H9 (cell line): ENCODE data around the gene SH3BP5L. TPM values are rescaled to one million over a fixed set of nuclear protein-coding genes. Genes with fewer than 3 reads are reported as not detected.

Source experiments
- DNase-seq: peaks from one replicate; pipeline ENCODE4 v3.0.0-alpha.2; 2017
- H2AFZ ChIP-seq: one replicate; pipeline ENCODE4 v1.6.1; 2013; ENCODE audit warnings: mild to moderate bottlenecking, low read length, control low read depth, moderate library complexity
- H2AK5ac ChIP-seq: 2 replicates; pipeline ENCODE4 v1.6.1; 2013; ENCODE audit warnings: low read length, control low read depth, mixed read lengths; ENCODE audit not compliant: insufficient read length
- H2BK120ac ChIP-seq: one replicate; pipeline ENCODE4 v1.6.1; 2013; ENCODE audit warnings: low read depth, mild to moderate bottlenecking, low read length, control low read depth, inconsistent platforms; ENCODE audit not compliant: poor library complexity, severe bottlenecking
- H2BK12ac ChIP-seq: 2 replicates; pipeline ENCODE4 v1.6.1; 2013; ENCODE audit warnings: low read length, control low read depth, mixed read lengths, low read depth; ENCODE audit not compliant: insufficient read length
- H2BK15ac ChIP-seq: 2 replicates; pipeline ENCODE4 v1.6.1; 2013; ENCODE audit warnings: low read depth, low read length, control low read depth
- H2BK20ac ChIP-seq: one replicate; pipeline ENCODE4 v1.6.1; 2013; ENCODE audit warnings: low read depth, mild to moderate bottlenecking, low read length, control low read depth, inconsistent platforms; ENCODE audit not compliant: poor library complexity, severe bottlenecking
- H2BK5ac ChIP-seq: 2 replicates; pipeline ENCODE4 v1.6.1; 2013; ENCODE audit warnings: low read length, control low read depth, mixed read lengths; ENCODE audit not compliant: insufficient read length
- H3K14ac ChIP-seq: 2 replicates; pipeline ENCODE4 v1.6.1; 2013; ENCODE audit warnings: low read length, control low read depth; ENCODE audit not compliant: insufficient read depth
- H3K18ac ChIP-seq: 2 replicates; pipeline ENCODE4 v1.6.1; 2013; ENCODE audit warnings: low read depth, mild to moderate bottlenecking, mixed read lengths, low read length, control low read depth; ENCODE audit not compliant: insufficient read length
- H3K23ac ChIP-seq: 2 replicates; pipeline ENCODE4 v1.6.1; 2013; ENCODE audit warnings: low read length, control low read depth, mixed read lengths, low read depth; ENCODE audit not compliant: insufficient read length
- H3K23me2 ChIP-seq: 2 replicates; pipeline ENCODE4 v1.6.1; 2013; ENCODE audit warnings: low read depth, mild to moderate bottlenecking, mixed read lengths, low read length, control low read depth; ENCODE audit not compliant: insufficient read length, poor library complexity, severe bottlenecking
- H3K27ac ChIP-seq: 2 replicates; pipeline ENCODE4 v1.5.1; 2013; ENCODE audit warnings: low read length, control low read depth, mixed read lengths, low read depth; ENCODE audit not compliant: insufficient read length
- H3K27me3 ChIP-seq: 2 replicates; pipeline ENCODE4 v1.6.1; 2013; ENCODE audit warnings: low read length, control low read depth, inconsistent platforms; ENCODE audit not compliant: insufficient read depth
- H3K4ac ChIP-seq: 2 replicates; pipeline ENCODE4 v1.6.1; 2013; ENCODE audit warnings: low read depth, mild to moderate bottlenecking, control low read depth, inconsistent platforms, low read length, moderate library complexity
- H3K4me1 ChIP-seq: 2 replicates; pipeline ENCODE4 v1.6.1; 2013; ENCODE audit warnings: low read length, control low read depth, inconsistent platforms; ENCODE audit not compliant: insufficient read depth
- H3K4me2 ChIP-seq: 2 replicates; pipeline ENCODE4 v1.6.1; 2013; ENCODE audit warnings: low read length, control low read depth, mixed read lengths; ENCODE audit not compliant: insufficient read length, insufficient read depth
- H3K56ac ChIP-seq: 2 replicates; pipeline ENCODE4 v1.6.1; 2013; ENCODE audit warnings: low read depth, mild to moderate bottlenecking, mixed read lengths, low read length, control low read depth; ENCODE audit not compliant: insufficient read length
- H3K79me1 ChIP-seq: 2 replicates; pipeline ENCODE4 v1.6.1; 2013; ENCODE audit warnings: low read depth, mild to moderate bottlenecking, moderate library complexity, low read length, control low read depth, inconsistent platforms; ENCODE audit not compliant: insufficient read depth, poor library complexity, severe bottlenecking
- H3K79me2 ChIP-seq: 2 replicates; pipeline ENCODE4 v1.6.1; 2013; ENCODE audit warnings: low read length, control low read depth, inconsistent platforms; ENCODE audit not compliant: insufficient read depth
- H3K9ac ChIP-seq: 2 replicates; pipeline ENCODE4 v1.6.1; 2013; ENCODE audit warnings: low read length, control low read depth, mixed read lengths; ENCODE audit not compliant: insufficient read length; ENCODE audit errors: extremely low read depth
- H3K9me3 ChIP-seq: one replicate; pipeline ENCODE4 v1.6.1; 2013; ENCODE audit warnings: low read depth, low read length, inconsistent platforms; ENCODE audit not compliant: control insufficient read depth
- H3T11ph ChIP-seq: one replicate; pipeline ENCODE4 v1.6.1; 2013; ENCODE audit warnings: mild to moderate bottlenecking, low read length, control low read depth, inconsistent platforms
- H4K20me1 ChIP-seq: one replicate; pipeline ENCODE4 v1.6.1; 2013; ENCODE audit not compliant: control insufficient read depth, insufficient read length, insufficient read depth
- H4K5ac ChIP-seq: 2 replicates; pipeline ENCODE4 v1.6.1; 2013; ENCODE audit warnings: low read depth, mild to moderate bottlenecking, mixed read lengths, low read length, control low read depth; ENCODE audit not compliant: insufficient read length
- H4K8ac ChIP-seq: replicated peaks from 2 replicates; pipeline ENCODE4 v1.6.1; 2013; ENCODE audit warnings: low read length, control low read depth, mixed read lengths, low read depth; ENCODE audit not compliant: insufficient read length
- H4K91ac ChIP-seq: 2 replicates; pipeline ENCODE4 v1.6.1; 2013; ENCODE audit warnings: low read depth, mild to moderate bottlenecking, moderate library complexity, mixed read lengths, low read length, control low read depth; ENCODE audit not compliant: insufficient read length
- H3K27ac Mint-ChIP-seq, 3 experiments: 2 replicates in 2 of 3; 3 replicates in 1 of 3; pipeline ENCODE4 v1.8.0; 2020 to 2021; ENCODE audit warnings: mixed read lengths in 3 of 3, mild to moderate bottlenecking in 1 of 3, moderate library complexity in 1 of 3
- H3K27me3 Mint-ChIP-seq: 2 replicates; pipeline ENCODE4 v1.8.0; 2021; ENCODE audit warnings: low read depth, mild to moderate bottlenecking, moderate library complexity, mixed read lengths
- H3K36me3 Mint-ChIP-seq, 3 experiments: 2 replicates in 2 of 3; 3 replicates in 1 of 3; pipeline ENCODE4 v1.8.0; 2020 to 2021; ENCODE audit warnings: low read depth in 3 of 3, mixed read lengths in 3 of 3; ENCODE audit not compliant: insufficient read depth in 1 of 3
- H3K4me1 Mint-ChIP-seq, 2 experiments: 2 replicates each; pipeline ENCODE4 v1.8.0; 2020; ENCODE audit warnings: mixed read lengths in 2 of 2
- H3K4me3 Mint-ChIP-seq, 2 experiments: 2 replicates in 1 of 2; 3 replicates in 1 of 2; pipeline ENCODE4 v1.8.0; 2020 to 2021; ENCODE audit warnings: mild to moderate bottlenecking in 2 of 2, mixed read lengths in 2 of 2, moderate library complexity in 1 of 2
- H3K9me3 Mint-ChIP-seq, 2 experiments: 2 replicates in 1 of 2; 3 replicates in 1 of 2; pipeline ENCODE4 v1.8.0; 2020; ENCODE audit warnings: mild to moderate bottlenecking in 2 of 2, mixed read lengths in 2 of 2, moderate library complexity in 1 of 2
- CTCF ChIP-seq: fragments of 200-600 bp; sonication (generic); conservative IDR thresholded peaks from 3 replicates; pipeline ENCODE4 v1.8.0; 2021; ENCODE audit warnings: antibody characterized with exemption, mild to moderate bottlenecking
- WGBS: extraction: QIAGEN DNeasy Blood & Tissue Kit; methylation state at CpG from one replicate; pipeline ENCODE4 v1.1.7; 2013; ENCODE audit warnings: missing lambda C conversion rate, low lambda C conversion rate, mixed read lengths; ENCODE audit not compliant: insufficient read length; ENCODE audit errors: extremely low coverage; 5-methylcytosine and 5-hydroxymethylcytosine counted together
- total RNA-seq: library from RNA; stranded (reverse); gene quantifications from 2 replicates; pipeline ENCODE4 v1.2.1, GENCODE V29; 2021

Gene SH3BP5L
- total RNA-seq, 1 experiment from 2014 or later = 27.6 TPM

DNA sequence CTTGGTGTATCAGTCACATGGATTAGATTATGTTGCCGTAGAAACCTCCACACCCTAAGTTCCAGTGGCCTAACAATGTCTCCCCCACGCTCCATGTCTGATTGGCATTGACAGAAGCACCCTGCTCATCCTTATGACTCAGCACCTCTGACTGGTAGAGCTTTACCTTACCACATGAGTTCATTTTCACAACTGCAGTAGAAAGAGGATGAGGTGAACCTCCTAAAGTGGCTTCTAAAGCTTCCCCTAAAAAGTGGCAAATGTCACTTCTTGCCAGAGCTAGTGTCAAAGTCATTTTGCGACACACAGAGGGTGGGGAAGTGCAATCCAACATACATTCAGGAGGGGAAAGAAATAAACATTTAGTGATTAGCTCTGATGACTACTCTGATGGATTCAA lies 39.6 kb downstream of the SH3BP5L start:
- no peaks in the 10 kb centered on the region for H3K4me1 Mint-ChIP-seq
- TF ChIP-seq CTCF = no peak
- no peak overlapping the region for H3K9ac ChIP-seq
- no peak overlapping the region for H2BK20ac ChIP-seq
- no peak overlapping the region for H3K27ac Mint-ChIP-seq
- H3K9me3 Mint-ChIP-seq = peaks cover 87 to 94% of the 10 kb centered on the region in 2 experiments
- no peaks in the 10 kb centered on the region for H4K20me1 ChIP-seq
- WGBS = no CpG with 5 or more reads among the region's 3 CpGs
- H3K9me3 ChIP-seq = peaks cover 88% of the 10 kb centered on the region
- H3T11ph ChIP-seq = no peak overlapping the region
- H3K4me3 Mint-ChIP-seq = no peak overlapping the region
- no peak for DNase-seq
- no peak overlapping the region for H3K27ac ChIP-seq
- H3K4me1 ChIP-seq = no peaks in the 10 kb centered on the region
- H3K14ac ChIP-seq = no peak overlapping the region
- H2BK15ac ChIP-seq = no peak overlapping the region
- no peaks in the 10 kb centered on the region for H3K27me3 ChIP-seq
- no peaks in the 10 kb centered on the region for H3K79me1 ChIP-seq
- no peak overlapping the region for H2AK5ac ChIP-seq
- H3K56ac ChIP-seq = no peak overlapping the region
- no peak overlapping the region for H2AFZ ChIP-seq
- no peak overlapping the region for H3K23ac ChIP-seq
- H3K23me2 ChIP-seq = no peaks in the 10 kb centered on the region
- H4K5ac ChIP-seq = no peak overlapping the region
- H4K8ac ChIP-seq = no peak overlapping the region
- H3K27me3 Mint-ChIP-seq = peaks cover 4% of the 10 kb centered on the region
- H3K18ac ChIP-seq = no peak overlapping the region
- no peak overlapping the region for H3K4me2 ChIP-seq
- no peak overlapping the region for H2BK5ac ChIP-seq
- no peak overlapping the region for H4K91ac ChIP-seq
- no peak overlapping the region for H3K4ac ChIP-seq
- no peaks in the 10 kb centered on the region for H3K79me2 ChIP-seq
- no peak overlapping the region for H2BK120ac ChIP-seq
- peaks cover 0 to 28% (median 2%) of the 10 kb centered on the region in 3 experiments; a peak in 5 of 7 replicates for H3K36me3 Mint-ChIP-seq
- no peak overlapping the region for H2BK12ac ChIP-seq
